HepG2 (cell line): ENCODE measurements around the gene IFI27L2. TPM values are rescaled to one million over a fixed set of nuclear protein-coding genes. Genes with fewer than 3 reads are reported as not detected.

Source experiments
- ATAC-seq: fragments of 200-7000 bp; cut with Tn5 transposase; 3 replicates; pipeline ENCODE4 v1.9.1; 2020; ENCODE audit warnings: mild to moderate bottlenecking, moderate library complexity
- BruUV-seq: library from RNA; stranded (reverse); fragments of 400-500 nt; replicated peaks from 2 replicates; lab custom pipeline; 2021; lab: Mats Ljungman, UMichigan
- CTCF ChIA-PET: fragments of 300-600 bp; formaldehyde crosslinking; extraction: SDS; loops from one replicate; lab custom pipeline; 2021; ENCODE audit warnings: low total read pairs, inconsistent platforms, low intra/inter-chr PET ratio; lab: Yijun Ruan, JAX
- POLR2A ChIA-PET: fragments of 350-600 bp; sonication (Branson Sonifier 250); formaldehyde crosslinking; loops from one replicate; lab custom pipeline; 2020; ENCODE audit warnings: antibody characterized with exemption, inconsistent platforms; lab: Yijun Ruan, JAX
- DNase-seq: peaks from one replicate; pipeline ENCODE4 v3.0.0-alpha.2; 2015; ENCODE audit warnings: low spot score
- FAIRE-seq: peaks from 3 replicates; lab custom pipeline; 2011; peaks lifted over from hg19 to GRCh38; lab: Jason Lieb, UNC
- H2AFZ ChIP-seq: one replicate; pipeline ENCODE4 v1.6.1; 2011; ENCODE audit warnings: low read length, inconsistent platforms
- H3K27ac ChIP-seq: fragments of 300-600 bp; 3 replicates; pipeline ENCODE4 v1.8.0; 2011; ENCODE audit warnings: mixed run types, mild to moderate bottlenecking, mixed read lengths, low read length, inconsistent platforms; ENCODE audit not compliant: insufficient read depth; ENCODE audit errors: extremely low read length
- H3K27me3 ChIP-seq, 2 experiments: fragments of 200-600 bp in 1 of 2; 2 replicates in 1 of 2; 3 replicates in 1 of 2; pipeline versions ENCODE4 v1.6.0 to v1.8.0; 2011; ENCODE audit warnings: low read length in 2 of 2, mild to moderate bottlenecking in 2 of 2, moderate library complexity in 2 of 2, inconsistent platforms in 1 of 2; ENCODE audit not compliant: insufficient read depth in 2 of 2, control insufficient read depth in 1 of 2
- H3K36me3 ChIP-seq, 2 experiments: fragments of 200-600 bp in 1 of 2; replicated peaks in 1 of 2; 2 replicates in 1 of 2; 3 replicates in 1 of 2; pipeline versions ENCODE4 v1.5.1 to v1.8.0; 2011; ENCODE audit warnings: low read length in 2 of 2, inconsistent platforms in 1 of 2; ENCODE audit not compliant: insufficient read depth in 2 of 2, control insufficient read depth in 1 of 2
- H3K4me1 ChIP-seq: 2 replicates; pipeline ENCODE4 v1.5.1; 2012; ENCODE audit warnings: low read length, inconsistent platforms; ENCODE audit not compliant: insufficient read depth
- H3K4me2 ChIP-seq: 2 replicates; pipeline ENCODE4 v1.6.0; 2011; ENCODE audit warnings: low read depth, low read length, inconsistent platforms
- H3K4me3 ChIP-seq, 3 experiments: fragments of 200-600 bp in 1 of 3; sonication (generic), shearing (Covaris generic) in 1 of 3; replicated peaks in 1 of 3; 2 replicates each; pipeline ENCODE4 v1.5.1; 2011 to 2016; ENCODE audit warnings: low read length in 3 of 3, inconsistent platforms in 2 of 3, low read depth in 2 of 3, mild to moderate bottlenecking in 2 of 3, control low read depth in 1 of 3, mixed read lengths in 1 of 3; ENCODE audit not compliant: insufficient read depth in 1 of 3
- H3K79me2 ChIP-seq: one replicate; pipeline ENCODE4 v1.6.1; 2011; ENCODE audit warnings: low read length, inconsistent platforms; ENCODE audit not compliant: insufficient read depth
- H3K9ac ChIP-seq: 2 replicates; pipeline ENCODE4 v1.6.0; 2011; ENCODE audit warnings: mild to moderate bottlenecking, low read depth, low read length, inconsistent platforms; ENCODE audit not compliant: insufficient read depth
- H3K9me3 ChIP-seq: 2 replicates; pipeline ENCODE4 v1.5.1; 2012; ENCODE audit warnings: mild to moderate bottlenecking, low read length
- H4K20me1 ChIP-seq: 2 replicates; pipeline ENCODE4 v1.6.0; 2011; ENCODE audit warnings: inconsistent platforms, mild to moderate bottlenecking, low read length, moderate library complexity; ENCODE audit not compliant: insufficient read depth
- ETV5 ChIP-seq: IDR thresholded peaks from 2 replicates; pipeline ENCODE4 v1.6.1; 2018; ENCODE audit warnings: missing biosample characterization, missing genetic modification reagents, inconsistent platforms, borderline replicate concordance
- JARID2 ChIP-seq: sonication (generic); formaldehyde crosslinking; IDR thresholded peaks from 2 replicates; pipeline ENCODE4 v1.8.1; 2023; ENCODE audit warnings: missing genetic modification reagents, inconsistent platforms; ENCODE audit not compliant: insufficient replicate concordance
- POLR2G ChIP-seq: fragments of 200-400 bp; formaldehyde crosslinking; IDR thresholded peaks from 2 replicates; pipeline ENCODE4 v1.6.1; 2018; ENCODE audit warnings: mild to moderate bottlenecking, low read depth, low read length, moderate library complexity
- RCOR2 ChIP-seq: IDR thresholded peaks from 2 replicates; pipeline ENCODE4 v1.6.1; 2016; ENCODE audit warnings: missing biosample characterization, missing genetic modification reagents
- SAP130 ChIP-seq: IDR thresholded peaks from 2 replicates; pipeline ENCODE4 v1.6.1; 2016; ENCODE audit warnings: low read depth
- ZBTB1 ChIP-seq: sonication (generic); formaldehyde crosslinking; IDR thresholded peaks from 2 replicates; pipeline ENCODE4 v1.4.0; 2020; ENCODE audit warnings: missing genetic modification reagents, borderline replicate concordance
- ZBTB34 ChIP-seq: sonication (generic); formaldehyde crosslinking; IDR thresholded peaks from 2 replicates; pipeline ENCODE4 v1.8.0; 2022; ENCODE audit warnings: mild to moderate bottlenecking, missing genetic modification reagents
- ZMYM4 ChIP-seq: sonication (generic); formaldehyde crosslinking; IDR thresholded peaks from 2 replicates; pipeline ENCODE4 v1.8.1; 2023; ENCODE audit warnings: mild to moderate bottlenecking, missing genetic modification reagents
- ZNF17 ChIP-seq: sonication (generic); formaldehyde crosslinking; IDR thresholded peaks from 2 replicates; pipeline ENCODE4 v1.5.0; 2020; ENCODE audit warnings: mild to moderate bottlenecking, missing genetic modification reagents
- ZNF441 ChIP-seq: sonication (generic); formaldehyde crosslinking; IDR thresholded peaks from 2 replicates; pipeline ENCODE4 v1.7.0; 2021; ENCODE audit warnings: missing genetic modification reagents, borderline replicate concordance
- ZZZ3 ChIP-seq: sonication (generic); formaldehyde crosslinking; IDR thresholded peaks from 2 replicates; pipeline ENCODE4 v1.4.0; 2020; ENCODE audit warnings: missing genetic modification reagents, mild to moderate bottlenecking, borderline replicate concordance
- WGBS: methylation state at CpG from one replicate; pipeline ENCODE4 v1.1.6; 2017; ENCODE audit warnings: low lambda C conversion rate; 5-methylcytosine and 5-hydroxymethylcytosine counted together
- in situ Hi-C: cut with HindIII; loops from 2 replicates; pipeline ENCODE4 v1.10.0; 2017; ENCODE audit warnings: low pct_unique_long_range_greater_than_20kb; ENCODE audit not compliant: extremely low pct_ligation_motif_present
- intact Hi-C: fragments of 100-400 bp; cut with micrococcal nuclease; formaldehyde crosslinking; loops from one replicate; pipeline ENCODE4 v1.10.0; 2022; ENCODE audit not compliant: unreplicated experiment
- polyA plus RNA-seq, 8 experiments: library from polyadenylated mRNA; depleted of rRNA in 3 of 8; stranded (reverse) in 7 of 8; unstranded in 1 of 8; fragments of >200 nt; fragmentation: Illumina TruSeq in 4 of 8; extraction: Trizol in 4 of 8; gene quantifications; 2 replicates each; pipeline versions ENCODE4 v1.2.1 to v1.2.3, GENCODE V29; 2011 to 2016; ENCODE audit warnings: low read depth in 4 of 8, missing spikeins in 1 of 8, mixed read lengths in 1 of 8; ENCODE audit not compliant: insufficient read depth in 1 of 8
- total RNA-seq, 5 experiments: library from RNA; depleted of rRNA; stranded (reverse); fragments of >200 nt; fragmentation: Illumina TruSeq; extraction: Trizol; gene quantifications; 2 replicates each; pipeline ENCODE4 v1.2.3, GENCODE V29; 2016; ENCODE audit warnings: low read depth in 1 of 5
- TF ChIP-seq, protein P1 (sequence below): sonication (generic); formaldehyde crosslinking; IDR thresholded peaks from 2 replicates; pipeline ENCODE4 v1.8.1; 2022; ENCODE audit warnings: low read depth, mild to moderate bottlenecking, missing genetic modification reagents

Gene IFI27L2
- total and polyA plus RNA-seq, 2 of the 13 experiments (the other 11 are each of a cell fraction or from before 2014, with no cell fraction given), result 4.3 to 4.8 TPM

DNA sequence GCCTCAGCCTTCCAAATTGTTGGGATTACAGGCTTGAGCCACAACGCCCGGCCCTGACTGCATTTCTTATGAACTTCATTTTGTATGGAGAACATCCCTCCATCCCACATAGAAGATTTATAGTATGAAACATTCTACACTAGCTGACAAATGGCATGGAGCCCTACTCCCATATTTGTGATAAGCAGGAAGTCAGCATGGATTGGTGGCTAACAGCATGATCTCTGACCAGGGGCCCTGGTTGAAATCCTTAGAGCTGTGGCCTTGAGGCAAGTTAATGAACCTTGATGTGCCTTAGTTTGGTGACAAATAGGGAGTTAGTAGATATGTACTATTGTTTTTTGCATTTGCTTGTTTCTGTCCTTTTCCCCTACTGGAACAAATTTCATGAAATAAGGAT lies 36.0 kb downstream of the IFI27L2 start (continued):
- peak; percentile 46; the same call in 1 of the 2 replicates for TF ChIP-seq ZMYM4
- TF ChIP-seq, protein P1, sequence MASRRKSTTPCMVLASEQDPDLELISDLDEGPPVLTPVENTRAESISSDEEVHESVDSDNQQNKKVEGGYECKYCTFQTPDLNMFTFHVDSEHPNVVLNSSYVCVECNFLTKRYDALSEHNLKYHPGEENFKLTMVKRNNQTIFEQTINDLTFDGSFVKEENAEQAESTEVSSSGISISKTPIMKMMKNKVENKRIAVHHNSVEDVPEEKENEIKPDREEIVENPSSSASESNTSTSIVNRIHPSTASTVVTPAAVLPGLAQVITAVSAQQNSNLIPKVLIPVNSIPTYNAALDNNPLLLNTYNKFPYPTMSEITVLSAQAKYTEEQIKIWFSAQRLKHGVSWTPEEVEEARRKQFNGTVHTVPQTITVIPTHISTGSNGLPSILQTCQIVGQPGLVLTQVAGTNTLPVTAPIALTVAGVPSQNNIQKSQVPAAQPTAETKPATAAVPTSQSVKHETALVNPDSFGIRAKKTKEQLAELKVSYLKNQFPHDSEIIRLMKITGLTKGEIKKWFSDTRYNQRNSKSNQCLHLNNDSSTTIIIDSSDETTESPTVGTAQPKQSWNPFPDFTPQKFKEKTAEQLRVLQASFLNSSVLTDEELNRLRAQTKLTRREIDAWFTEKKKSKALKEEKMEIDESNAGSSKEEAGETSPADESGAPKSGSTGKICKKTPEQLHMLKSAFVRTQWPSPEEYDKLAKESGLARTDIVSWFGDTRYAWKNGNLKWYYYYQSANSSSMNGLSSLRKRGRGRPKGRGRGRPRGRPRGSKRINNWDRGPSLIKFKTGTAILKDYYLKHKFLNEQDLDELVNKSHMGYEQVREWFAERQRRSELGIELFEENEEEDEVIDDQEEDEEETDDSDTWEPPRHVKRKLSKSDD (CRISPR knock-in tag), result no peak
- peak; percentile 26; the same call in 1 of the 2 replicates for TF ChIP-seq ETV5 (CRISPR knock-in tag)
- TF ChIP-seq ZNF17 (CRISPR knock-in tag), result no peak
- TF ChIP-seq SAP130 (CRISPR knock-in tag), result 0 out of 2 replicates have a peak, but pooled peaks have one; percentile 10
- no peak for TF ChIP-seq ZZZ3 (CRISPR knock-in tag)
- no peak for TF ChIP-seq POLR2G
- TF ChIP-seq ZBTB34, result no peak

DNA sequence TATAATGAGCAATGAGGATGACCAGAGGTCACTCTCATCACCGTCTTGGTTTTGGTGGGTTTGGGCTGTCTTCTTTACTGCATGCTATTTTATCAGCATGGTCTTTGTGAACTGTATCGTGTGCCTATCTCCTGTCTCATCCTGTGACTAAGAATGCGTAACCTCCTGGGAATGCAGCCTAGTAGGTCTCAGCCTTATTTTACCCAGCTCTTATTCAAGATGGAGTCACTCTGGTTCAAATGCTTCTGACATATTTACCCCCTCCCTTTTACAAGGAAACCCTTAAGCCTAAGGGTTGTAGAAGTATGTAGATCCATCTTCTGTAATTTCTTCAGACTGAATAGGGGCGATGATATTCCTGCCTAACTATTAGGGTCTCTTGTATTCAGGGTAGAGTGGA lies 39.9 kb downstream of the IFI27L2 start:
- in situ Hi-C loops (no loop called here), intact Hi-C loops (no loop called here)
- TF ChIP-seq ZBTB1 (CRISPR knock-in tag) (no peak), JARID2 (CRISPR knock-in tag) (no peak), ZNF441 (CRISPR knock-in tag) (no peak), RCOR2 (CRISPR knock-in tag) (no peak)
- BruUV-seq, result no TSS peak
- H3K4me3 ChIP-seq, result no peak overlapping the region
- DNase-seq, result no peak
- 97% methylated on average over 4 of the region's 4 CpGs for WGBS
- H2AFZ ChIP-seq, result no peak overlapping the region
- H3K27ac ChIP-seq, result no peak overlapping the region
- POLR2A ChIA-PET, result interaction anchor here (1.2 kb wide), 1 partner anchor 8 kb away, joined by 4 read pairs; the partner anchor contains the start of genes DDX24 and IFI27L1
- CTCF ChIA-PET, result no interaction called here
- no peaks in the 10 kb centered on the region for H3K27me3 ChIP-seq
- H3K36me3 ChIP-seq, result no peaks in the 10 kb centered on the region
- H3K79me2 ChIP-seq, result no peaks in the 10 kb centered on the region
- no peaks in the 10 kb centered on the region for H3K9me3 ChIP-seq
- peaks cover 14% of the 10 kb centered on the region for H3K4me1 ChIP-seq
- ATAC-seq, result no peak
- no peak for FAIRE-seq
- no peak overlapping the region for H3K4me2 ChIP-seq
- H3K9ac ChIP-seq, result no peak overlapping the region
- no peaks in the 10 kb centered on the region for H4K20me1 ChIP-seq
